OCI-LY1 (cell line): Measurements from ENCODE around the gene HOXB6.

Experiments
- H2AFZ ChIP-seq: fragments of 200-600 bp; sonication (generic), shearing (Covaris generic); 2 replicates; pipeline ENCODE4 v1.6.0; 2014; ENCODE audit warnings: antibody characterized with exemption, mild to moderate bottlenecking, low read length
- H3F3A ChIP-seq: fragments of 200-600 bp; sonication (generic), shearing (Covaris generic); 2 replicates; pipeline ENCODE4 v1.6.0; 2014; ENCODE audit warnings: mild to moderate bottlenecking, antibody characterized with exemption, low read length, moderate library complexity; ENCODE audit not compliant: insufficient read depth
- H3K27ac ChIP-seq: fragments of 200-600 bp; sonication (generic); 2 replicates; pipeline ENCODE4 v1.5.1; 2014; ENCODE audit warnings: low read length, mixed run types, mild to moderate bottlenecking, low read depth; ENCODE audit not compliant: poor library complexity, severe bottlenecking
- H3K27me3 ChIP-seq: fragments of 200-600 bp; sonication (generic); 2 replicates; pipeline ENCODE4 v1.6.0; 2014; ENCODE audit warnings: antibody characterized with exemption, mild to moderate bottlenecking, low read length, moderate library complexity; ENCODE audit not compliant: insufficient read depth
- H3K36me3 ChIP-seq: fragments of 200-600 bp; sonication (generic); 2 replicates; pipeline ENCODE4 v1.6.1; 2014; ENCODE audit warnings: mild to moderate bottlenecking, antibody characterized with exemption, low read length, moderate library complexity, mixed read lengths; ENCODE audit not compliant: insufficient read depth
- H3K4me1 ChIP-seq: fragments of 200-600 bp; sonication (generic); 2 replicates; pipeline ENCODE4 v1.5.1; 2014; ENCODE audit warnings: mild to moderate bottlenecking, low read length, moderate library complexity; ENCODE audit not compliant: insufficient read depth, severe bottlenecking
- H3K4me2 ChIP-seq: fragments of 200-600 bp; sonication (generic), shearing (Covaris generic); 2 replicates; pipeline ENCODE4 v1.6.1; 2014; ENCODE audit warnings: low read length
- H3K4me3 ChIP-seq: fragments of 200-600 bp; sonication (generic); 2 replicates; pipeline ENCODE4 v1.5.1; 2014; ENCODE audit warnings: low read length, low read depth, mild to moderate bottlenecking, mixed read lengths; ENCODE audit not compliant: poor library complexity, severe bottlenecking
- H3K79me2 ChIP-seq: fragments of 200-600 bp; shearing (Covaris generic); 2 replicates; pipeline ENCODE4 v1.6.1; 2016; ENCODE audit warnings: mixed run types, low read length, mixed read lengths; ENCODE audit not compliant: insufficient read depth
- H3K9ac ChIP-seq: fragments of 200-600 bp; sonication (generic), shearing (Covaris generic); 2 replicates; pipeline ENCODE4 v1.6.1; 2014; ENCODE audit warnings: mild to moderate bottlenecking, low read length, mixed read lengths
- H3K9me2 ChIP-seq: fragments of 200-600 bp; sonication (generic), shearing (Covaris generic); 2 replicates; pipeline ENCODE4 v1.6.1; 2014; ENCODE audit warnings: low read depth, mild to moderate bottlenecking, low read length, mixed read lengths
- H3K9me3 ChIP-seq: fragments of 200-600 bp; shearing (Covaris generic); 2 replicates; pipeline ENCODE4 v1.6.1; 2014; ENCODE audit warnings: low read length, mixed read lengths
- H4K20me1 ChIP-seq: fragments of 200-600 bp; sonication (generic), shearing (Covaris generic); 2 replicates; pipeline ENCODE4 v1.6.0; 2016; ENCODE audit warnings: mild to moderate bottlenecking, low read length; ENCODE audit not compliant: insufficient read depth
- EZH2 ChIP-seq: fragments of 200-600 bp; sonication (generic), shearing (Covaris generic); IDR thresholded peaks from 2 replicates; pipeline ENCODE4 v1.8.0; 2017; ENCODE audit warnings: borderline replicate concordance, mixed run types, mild to moderate bottlenecking, antibody characterized with exemption, low read length, moderate library complexity, mixed read lengths
- TF ChIP-seq, protein P1 (sequence below): fragments of 200-600 bp; sonication (generic), shearing (Covaris generic); IDR thresholded peaks from 2 replicates; pipeline ENCODE4 v1.5.1; 2017; ENCODE audit warnings: mild to moderate bottlenecking, antibody characterized with exemption, low read length, moderate library complexity, mixed read lengths

The HOXB6 gene

DNA sequence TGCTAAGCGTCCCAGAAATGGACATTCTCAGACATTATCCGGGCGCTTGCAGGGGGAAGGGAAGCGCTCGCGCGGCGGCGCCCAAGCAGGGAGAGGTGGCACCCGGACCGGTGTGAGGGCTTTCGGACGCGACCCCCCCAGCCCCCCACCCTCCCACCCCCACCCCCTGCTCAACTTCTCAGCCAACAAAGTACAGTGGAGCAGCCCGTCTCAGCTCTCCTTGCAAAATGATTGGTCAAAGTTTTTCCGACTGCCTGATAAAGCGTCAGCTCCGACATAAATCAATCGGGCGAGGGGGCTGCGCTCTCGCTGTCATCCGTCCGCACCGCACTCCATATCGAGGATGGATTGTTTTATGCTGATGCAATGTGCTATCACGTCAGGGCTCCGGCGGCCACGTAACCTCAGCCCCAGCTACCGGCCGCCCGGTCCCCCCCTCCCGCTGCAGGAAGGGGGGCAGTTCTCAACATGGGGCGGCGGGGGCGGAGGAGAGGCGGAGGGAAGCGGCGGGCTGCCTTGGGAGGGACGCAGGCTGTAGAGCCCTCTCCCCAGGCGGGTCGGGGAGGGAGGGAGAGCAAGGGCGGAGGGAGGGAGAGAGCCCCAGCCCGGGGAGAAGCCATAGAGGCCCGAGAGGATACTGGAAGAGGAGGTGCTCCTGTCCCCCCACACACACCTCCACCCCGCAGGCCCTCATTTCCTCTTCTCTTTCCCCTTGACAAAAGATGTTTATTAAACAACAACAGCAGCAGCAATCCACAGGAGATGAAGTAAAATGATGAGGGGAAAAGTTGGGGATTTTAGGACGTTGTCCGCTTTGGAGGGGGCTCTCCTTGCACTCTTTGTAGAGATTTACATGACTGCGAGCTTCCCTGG is 21.7 kb upstream of the HOXB6 start, which contains the start of gene HOXB9:
Gene HOXB9, minus strand, starts transcription at position 114 of the 873 bp plus-strand sequence. Its CDS starts 89 bp downstream, at position 25.
- H3K36me3 ChIP-seq, result no peaks in the 10 kb centered on the region
- no peaks in the 10 kb centered on the region for H3K4me1 ChIP-seq
- H2AFZ ChIP-seq, result no peak within 1 kb of the TSS
- H3K9me2 ChIP-seq, result no peaks in the 10 kb centered on the region
- H3K79me2 ChIP-seq, result no peaks in the 10 kb centered on the region
- TF ChIP-seq, protein P1, sequence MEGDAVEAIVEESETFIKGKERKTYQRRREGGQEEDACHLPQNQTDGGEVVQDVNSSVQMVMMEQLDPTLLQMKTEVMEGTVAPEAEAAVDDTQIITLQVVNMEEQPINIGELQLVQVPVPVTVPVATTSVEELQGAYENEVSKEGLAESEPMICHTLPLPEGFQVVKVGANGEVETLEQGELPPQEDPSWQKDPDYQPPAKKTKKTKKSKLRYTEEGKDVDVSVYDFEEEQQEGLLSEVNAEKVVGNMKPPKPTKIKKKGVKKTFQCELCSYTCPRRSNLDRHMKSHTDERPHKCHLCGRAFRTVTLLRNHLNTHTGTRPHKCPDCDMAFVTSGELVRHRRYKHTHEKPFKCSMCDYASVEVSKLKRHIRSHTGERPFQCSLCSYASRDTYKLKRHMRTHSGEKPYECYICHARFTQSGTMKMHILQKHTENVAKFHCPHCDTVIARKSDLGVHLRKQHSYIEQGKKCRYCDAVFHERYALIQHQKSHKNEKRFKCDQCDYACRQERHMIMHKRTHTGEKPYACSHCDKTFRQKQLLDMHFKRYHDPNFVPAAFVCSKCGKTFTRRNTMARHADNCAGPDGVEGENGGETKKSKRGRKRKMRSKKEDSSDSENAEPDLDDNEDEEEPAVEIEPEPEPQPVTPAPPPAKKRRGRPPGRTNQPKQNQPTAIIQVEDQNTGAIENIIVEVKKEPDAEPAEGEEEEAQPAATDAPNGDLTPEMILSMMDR, result no peak
- TF ChIP-seq EZH2, result no peak
- no peak within 1 kb of the TSS for H3K4me3 ChIP-seq
- no peaks in the 10 kb centered on the region for H3F3A ChIP-seq
- H3K27me3 ChIP-seq, result no peaks in the 10 kb centered on the region
- no peaks in the 10 kb centered on the region for H4K20me1 ChIP-seq
- H3K4me2 ChIP-seq, result no peak within 1 kb of the TSS
- H3K27ac ChIP-seq, result no peak within 1 kb of the TSS
- H3K9ac ChIP-seq, result no peak within 1 kb of the TSS
- no peaks in the 10 kb centered on the region for H3K9me3 ChIP-seq

DNA sequence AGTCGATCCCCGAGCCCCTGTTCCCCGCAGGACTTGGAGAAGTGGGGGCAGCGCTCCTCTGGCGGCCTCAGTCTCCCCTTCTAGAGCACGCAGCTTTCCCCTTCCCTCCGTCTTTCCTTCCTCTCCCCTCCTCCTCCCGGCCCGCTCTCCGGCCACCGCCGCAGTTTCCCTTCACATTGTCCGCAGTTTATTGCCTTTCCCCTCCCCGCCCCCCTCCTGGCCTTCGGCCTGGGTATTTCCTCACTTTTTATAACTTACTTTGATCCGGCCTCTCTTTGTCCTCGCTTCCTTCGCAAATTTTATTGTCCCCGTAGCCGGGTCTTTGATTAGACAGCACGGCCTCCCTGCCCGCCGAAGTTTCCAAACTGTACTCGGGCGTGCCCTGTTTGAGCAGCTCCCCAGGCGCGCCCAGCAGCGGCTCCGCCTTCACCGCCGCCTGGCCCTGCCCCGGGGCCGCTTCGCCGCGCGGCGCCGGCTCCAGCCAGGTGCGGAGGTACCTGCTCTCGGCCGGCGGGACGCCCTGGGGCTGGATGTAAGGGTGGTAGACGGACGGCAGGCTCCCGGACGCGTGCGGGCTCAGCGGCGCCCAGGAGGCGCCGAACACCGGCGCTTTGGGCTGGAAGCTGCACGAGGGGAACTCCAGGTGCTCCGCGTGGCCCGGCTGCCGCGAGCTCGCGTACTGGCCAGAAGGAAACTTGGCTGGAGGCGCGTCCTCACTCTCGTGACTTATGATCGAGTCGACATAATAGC is 20.9 kb upstream of the HOXB6 start:
- H4K20me1 ChIP-seq, result no peaks in the 10 kb centered on the region
- H3K27me3 ChIP-seq, result no peaks in the 10 kb centered on the region
- no peaks in the 10 kb centered on the region for H3K4me1 ChIP-seq
- H3K9me3 ChIP-seq, result no peaks in the 10 kb centered on the region
- TF ChIP-seq EZH2, result no peak
- TF ChIP-seq, protein P1, result no peak
- H3K36me3 ChIP-seq, result no peaks in the 10 kb centered on the region
- H3K9me2 ChIP-seq, result no peaks in the 10 kb centered on the region
- no peak overlapping the region for H3K4me2 ChIP-seq
- H3F3A ChIP-seq, result no peaks in the 10 kb centered on the region
- no peaks in the 10 kb centered on the region for H3K79me2 ChIP-seq
- H3K9ac ChIP-seq, result no peak overlapping the region
- H3K4me3 ChIP-seq, result no peak overlapping the region
- H3K27ac ChIP-seq, result no peak overlapping the region
- H2AFZ ChIP-seq, result no peak overlapping the region

DNA sequence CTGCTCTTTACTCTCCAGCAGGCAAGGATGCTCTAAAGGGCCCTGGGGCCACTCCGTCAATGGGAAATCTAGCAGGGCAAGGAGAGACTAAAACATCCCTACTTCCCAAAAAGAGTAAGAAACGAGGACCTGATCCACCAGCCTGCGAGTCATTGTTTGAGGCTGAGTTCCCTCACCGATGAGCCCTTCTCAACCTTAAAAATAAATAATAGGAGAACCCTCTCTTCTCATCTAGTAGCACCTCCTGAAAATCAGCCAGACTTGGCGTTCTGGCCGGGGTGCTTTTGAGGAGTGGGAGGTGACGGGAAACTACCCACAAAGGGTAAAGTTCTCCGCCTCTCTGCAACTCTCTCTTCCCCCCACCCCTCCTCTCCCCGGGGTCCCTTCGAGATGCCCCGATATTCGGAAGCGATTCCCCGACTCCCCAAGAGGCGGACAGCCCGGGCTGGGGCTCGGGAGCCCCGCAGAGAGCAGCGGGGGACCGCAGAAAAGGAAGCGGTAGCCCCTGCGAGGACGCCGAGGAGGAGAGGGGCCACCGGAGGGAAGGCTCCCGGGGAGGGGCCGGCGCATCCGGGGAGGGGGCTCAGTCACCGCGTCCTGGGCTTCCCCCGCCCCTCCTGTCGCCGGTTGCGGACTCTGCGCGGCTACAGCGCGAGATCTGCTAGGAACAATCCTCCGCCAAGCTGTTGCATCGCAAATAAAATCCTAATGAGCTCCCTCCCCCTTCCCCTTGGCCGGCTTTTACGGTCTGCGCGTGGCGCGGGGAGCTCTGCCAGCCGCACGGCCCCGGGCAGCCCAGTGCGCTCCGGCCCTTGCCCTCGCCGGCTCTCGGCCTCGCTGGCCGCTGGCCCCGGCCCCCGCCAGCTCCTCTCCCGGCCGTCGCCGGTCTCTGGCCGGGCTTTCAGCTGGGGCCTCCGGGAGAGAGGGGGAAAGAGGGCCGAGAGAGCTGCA is 20.0 kb upstream of the HOXB6 start:
- Histone ChIP-seq H3K4me2 (no peak overlapping the region), H3K9me2 (no peaks in the 10 kb centered on the region), H3K9me3 (no peaks in the 10 kb centered on the region), H2AFZ (no peak overlapping the region), H3K79me2 (no peaks in the 10 kb centered on the region), H3K36me3 (no peaks in the 10 kb centered on the region), H4K20me1 (no peaks in the 10 kb centered on the region), H3K27me3 (no peaks in the 10 kb centered on the region), H3K4me1 (no peaks in the 10 kb centered on the region), H3K27ac (no peak overlapping the region), H3K9ac (no peak overlapping the region), H3K4me3 (no peak overlapping the region), H3F3A (no peaks in the 10 kb centered on the region)
- no peak for TF ChIP-seq EZH2
- TF ChIP-seq, protein P1, result no peak
